OCI-LY3 (cell line): Measurements from ENCODE around the gene ERBB2.

Source experiments
- EZH2phosphoT487 ChIP-seq: fragments of 200-600 bp; shearing (Covaris generic); IDR thresholded peaks from 2 replicates; pipeline ENCODE4 v1.6.1; 2018; ENCODE audit warnings: antibody characterized with exemption, mixed run types, low read depth
- TF ChIP-seq, protein P1 (sequence below): fragments of 200-600, 300-600 bp; sonication (generic); IDR thresholded peaks from 2 replicates; pipeline ENCODE4 v1.5.1; 2014; ENCODE audit warnings: antibody characterized with exemption, low read length, low read depth

- TF ChIP-seq, protein P1, sequence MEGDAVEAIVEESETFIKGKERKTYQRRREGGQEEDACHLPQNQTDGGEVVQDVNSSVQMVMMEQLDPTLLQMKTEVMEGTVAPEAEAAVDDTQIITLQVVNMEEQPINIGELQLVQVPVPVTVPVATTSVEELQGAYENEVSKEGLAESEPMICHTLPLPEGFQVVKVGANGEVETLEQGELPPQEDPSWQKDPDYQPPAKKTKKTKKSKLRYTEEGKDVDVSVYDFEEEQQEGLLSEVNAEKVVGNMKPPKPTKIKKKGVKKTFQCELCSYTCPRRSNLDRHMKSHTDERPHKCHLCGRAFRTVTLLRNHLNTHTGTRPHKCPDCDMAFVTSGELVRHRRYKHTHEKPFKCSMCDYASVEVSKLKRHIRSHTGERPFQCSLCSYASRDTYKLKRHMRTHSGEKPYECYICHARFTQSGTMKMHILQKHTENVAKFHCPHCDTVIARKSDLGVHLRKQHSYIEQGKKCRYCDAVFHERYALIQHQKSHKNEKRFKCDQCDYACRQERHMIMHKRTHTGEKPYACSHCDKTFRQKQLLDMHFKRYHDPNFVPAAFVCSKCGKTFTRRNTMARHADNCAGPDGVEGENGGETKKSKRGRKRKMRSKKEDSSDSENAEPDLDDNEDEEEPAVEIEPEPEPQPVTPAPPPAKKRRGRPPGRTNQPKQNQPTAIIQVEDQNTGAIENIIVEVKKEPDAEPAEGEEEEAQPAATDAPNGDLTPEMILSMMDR = no peak
- no peak for TF ChIP-seq EZH2phosphoT487
Observed at GRCh38 chr17:39765766-39766165, 65.9 kb downstream of the ERBB2 start.
